GM23338 (cell line): ENCODE measurements around the gene PEX10. TPM values are rescaled to one million over a fixed set of nuclear protein-coding genes. Genes with fewer than 3 reads are reported as not detected.

Experiments used
- ATAC-seq: fragments of 200-7000 bp; cut with Tn5 transposase; 3 replicates; pipeline ENCODE4 v1.9.1; 2020
- DNase-seq: peaks from one replicate; pipeline ENCODE4 v3.0.0-alpha.2; 2015; ENCODE audit warnings: low spot score
- H2AFZ ChIP-seq: fragments of 200-600 bp; sonication (generic); 2 replicates; pipeline ENCODE4 v1.8.0; 2016; ENCODE audit warnings: antibody characterized with exemption, mild to moderate bottlenecking, moderate library complexity
- H3F3A ChIP-seq: fragments of 200-600 bp; sonication (generic); replicated peaks from 2 replicates; pipeline ENCODE4 v1.8.0; 2017; ENCODE audit warnings: antibody characterized with exemption, mixed run types, low read depth
- H3K27ac ChIP-seq: fragments of 200-600 bp; sonication (generic); 2 replicates; pipeline ENCODE4 v1.6.1; 2016; ENCODE audit warnings: low read depth
- H3K27me3 ChIP-seq: fragments of 200-600 bp; sonication (generic); 2 replicates; pipeline ENCODE4 v1.8.0; 2016; ENCODE audit warnings: mild to moderate bottlenecking, mixed run types, moderate library complexity; ENCODE audit not compliant: insufficient read depth
- H3K36me3 ChIP-seq: fragments of 200-600 bp; sonication (generic); 2 replicates; pipeline ENCODE4 v1.8.0; 2016; ENCODE audit warnings: mild to moderate bottlenecking; ENCODE audit not compliant: insufficient read depth
- H3K4me1 ChIP-seq: fragments of 200-600 bp; sonication (generic); 2 replicates; pipeline ENCODE4 v1.8.0; 2016; ENCODE audit warnings: mild to moderate bottlenecking, moderate library complexity; ENCODE audit not compliant: insufficient read depth
- H3K4me2 ChIP-seq: fragments of 200-600 bp; sonication (generic); 2 replicates; pipeline ENCODE4 v1.7.1; 2017; ENCODE audit warnings: mixed run types
- H3K4me3 ChIP-seq: fragments of 200-600 bp; sonication (generic); 2 replicates; pipeline ENCODE4 v1.6.1; 2016; ENCODE audit warnings: mixed run types
- H3K79me2 ChIP-seq: fragments of 200-600 bp; sonication (generic); replicated peaks from 2 replicates; pipeline ENCODE4 v1.8.0; 2017; ENCODE audit warnings: mild to moderate bottlenecking; ENCODE audit not compliant: insufficient read depth
- H3K9me2 ChIP-seq: fragments of 200-600 bp; sonication (generic); 2 replicates; pipeline ENCODE4 v1.8.0; 2017; ENCODE audit not compliant: insufficient read depth
- H4K20me1 ChIP-seq: fragments of 200-600 bp; sonication (generic); replicated peaks from 2 replicates; pipeline ENCODE4 v1.8.0; 2017; ENCODE audit warnings: mild to moderate bottlenecking; ENCODE audit not compliant: insufficient read depth
- H3K27ac Mint-ChIP-seq: 2 replicates; pipeline ENCODE4 v1.8.0; 2020; ENCODE audit warnings: inconsistent platforms, mild to moderate bottlenecking, moderate library complexity, mixed read lengths
- H3K27me3 Mint-ChIP-seq: 3 replicates; pipeline ENCODE4 v1.8.0; 2022; ENCODE audit warnings: low read depth, mild to moderate bottlenecking, moderate library complexity, mixed read lengths, inconsistent platforms; ENCODE audit not compliant: insufficient read depth, poor library complexity
- H3K36me3 Mint-ChIP-seq: 3 replicates; pipeline ENCODE4 v1.8.0; 2021; ENCODE audit warnings: low read depth, mild to moderate bottlenecking, inconsistent platforms, moderate library complexity, mixed read lengths
- H3K4me1 Mint-ChIP-seq: 3 replicates; pipeline ENCODE4 v1.8.0; 2020; ENCODE audit warnings: mild to moderate bottlenecking, inconsistent platforms, mixed read lengths
- H3K4me3 Mint-ChIP-seq: 3 replicates; pipeline ENCODE4 v1.8.0; 2021; ENCODE audit warnings: moderate library complexity, mild to moderate bottlenecking, inconsistent platforms, mixed read lengths
- H3K9me3 Mint-ChIP-seq: 3 replicates; pipeline ENCODE4 v1.8.0; 2020; ENCODE audit warnings: moderate library complexity, mild to moderate bottlenecking, inconsistent platforms, mixed read lengths
- CREB1 ChIP-seq: fragments of 250-450 bp; sonication (Bioruptor Pico); IDR thresholded peaks from 2 replicates; pipeline ENCODE4 v1.5.0; 2020; ENCODE audit warnings: low read depth, mild to moderate bottlenecking, moderate library complexity
- EZH2 ChIP-seq: fragments of 200-600 bp; sonication (generic); IDR thresholded peaks from one replicate; pipeline ENCODE4 v1.8.0; 2017; ENCODE audit warnings: antibody characterized with exemption, mild to moderate bottlenecking, low read depth; ENCODE audit not compliant: unreplicated experiment
- JUNB ChIP-seq: IDR thresholded peaks from one replicate; pipeline ENCODE4 v1.6.1; 2016; ENCODE audit warnings: antibody characterized with exemption; ENCODE audit not compliant: unreplicated experiment
- NANOG ChIP-seq: IDR thresholded peaks from 2 replicates; pipeline ENCODE4 v1.6.1; 2016; ENCODE audit warnings: antibody characterized with exemption, borderline replicate concordance
- POLR2AphosphoS5 ChIP-seq: IDR thresholded peaks from 2 replicates; pipeline ENCODE4 v1.6.1; 2016; ENCODE audit warnings: antibody characterized with exemption, low read depth
- STAT1 ChIP-seq: IDR thresholded peaks from one replicate; pipeline ENCODE4 v1.6.1; 2016; ENCODE audit warnings: antibody characterized with exemption; ENCODE audit not compliant: unreplicated experiment
- ZNF114 ChIP-seq: fragments of 250-450 bp; sonication (Bioruptor Pico); IDR thresholded peaks from 2 replicates; pipeline ENCODE4 v1.5.0; 2020; ENCODE audit warnings: mild to moderate bottlenecking, moderate library complexity
- ZNF331 ChIP-seq: fragments of 250-450 bp; sonication (Bioruptor Pico); IDR thresholded peaks from 2 replicates; pipeline ENCODE4 v1.5.0; 2020; ENCODE audit warnings: low read depth, mild to moderate bottlenecking, moderate library complexity
- polyA plus RNA-seq: library from polyadenylated mRNA; unstranded; fragments of >200 nt; fragmentation: Nextera tagmentation; extraction: Ambion mirVana; gene quantifications from 2 replicates; pipeline ENCODE4 v1.2.1, GENCODE V29; 2016
- total RNA-seq: library from RNA; depleted of rRNA; stranded (reverse); fragments of >200 nt; shearing (Covaris generic); gene quantifications from 2 replicates; pipeline ENCODE4 v1.2.3, GENCODE V29; 2014
- TF ChIP-seq, protein P1 (sequence below), 2 experiments: fragments of 200-600 bp in 1 of 2; sonication (generic) in 1 of 2; conservative IDR thresholded peaks; 2 replicates each; pipeline versions ENCODE4 v1.5.1 to v1.6.1; 2016 to 2017; ENCODE audit warnings: antibody characterized with exemption in 2 of 2, low read depth in 2 of 2, mild to moderate bottlenecking in 2 of 2, moderate library complexity in 1 of 2
- TF ChIP-seq, protein P2 (sequence below): IDR thresholded peaks from one replicate; pipeline ENCODE4 v1.6.1; 2018; ENCODE audit warnings: antibody characterized with exemption; ENCODE audit not compliant: unreplicated experiment
- TF ChIP-seq, protein P3 (sequence below): IDR thresholded peaks from 2 replicates; pipeline ENCODE4 v1.6.1; 2016; ENCODE audit warnings: antibody characterized with exemption

Gene PEX10
- total and polyA plus RNA-seq, 2 experiments from 2014 or later, result 15.0 to 53.9 TPM

DNA sequence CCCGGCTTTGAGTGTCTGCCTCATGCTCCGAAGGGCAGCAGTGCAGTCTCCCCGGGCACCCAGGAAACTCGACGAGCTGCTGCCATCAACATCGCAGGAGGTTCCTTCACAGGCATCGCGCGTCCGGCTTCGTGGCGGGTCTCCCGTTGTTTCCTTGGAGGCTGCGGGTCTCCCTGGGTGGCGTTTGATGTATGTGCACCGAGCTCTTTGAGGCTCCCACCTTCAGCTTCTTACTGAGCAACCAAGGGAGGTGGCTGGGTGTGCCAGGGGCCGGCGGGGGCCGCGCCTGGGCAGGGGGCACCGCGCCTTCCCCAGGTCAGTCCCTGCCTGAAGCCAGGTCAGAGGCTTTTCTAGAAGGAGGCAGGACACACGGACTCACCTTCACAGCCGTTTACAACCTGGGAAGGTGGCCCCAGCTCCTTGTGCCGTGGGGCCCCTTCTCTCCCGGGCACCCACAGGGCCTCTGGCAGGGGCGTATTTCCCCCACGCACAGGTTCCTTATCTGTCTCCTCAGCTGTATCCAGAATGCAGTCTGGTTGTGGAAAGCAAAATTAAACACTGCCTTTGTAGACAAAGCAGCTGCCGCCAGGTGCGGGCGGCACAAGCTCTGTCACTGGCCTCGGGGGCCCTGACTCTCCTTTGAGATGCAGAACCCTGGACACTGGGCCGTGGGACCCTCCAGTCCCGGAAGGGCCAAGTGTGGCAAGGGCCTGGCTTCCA lies 21.7 kb upstream of the PEX10 start:
- Mint-ChIP-seq H3K27me3 (peaks cover 7% of the 10 kb centered on the region), H3K27ac (no peak overlapping the region), H3K4me1 (no peaks in the 10 kb centered on the region), H3K36me3 (no peaks in the 10 kb centered on the region), H3K4me3 (no peak overlapping the region), H3K9me3 (peaks cover 11% of the 10 kb centered on the region; the same call in 2 of the 3 replicates)
- H4K20me1 ChIP-seq, result no peaks in the 10 kb centered on the region
- ATAC-seq (no peak), DNase-seq (no peak)
- no peaks in the 10 kb centered on the region for H3K79me2 ChIP-seq
- H3F3A ChIP-seq, result no peaks in the 10 kb centered on the region
- no peak overlapping the region for H3K4me2 ChIP-seq
- H3K36me3 ChIP-seq, result no peaks in the 10 kb centered on the region
- H3K4me3 ChIP-seq, result no peak overlapping the region
- no peak overlapping the region for H3K27ac ChIP-seq
- no peaks in the 10 kb centered on the region for H3K9me2 ChIP-seq
- no peak overlapping the region for H2AFZ ChIP-seq
- no peaks in the 10 kb centered on the region for H3K4me1 ChIP-seq
- TF ChIP-seq JUNB (no peak), POLR2AphosphoS5 (no peak), STAT1 (no peak), NANOG (no peak), ZNF114 (no peak)
- TF ChIP-seq, protein P1, sequence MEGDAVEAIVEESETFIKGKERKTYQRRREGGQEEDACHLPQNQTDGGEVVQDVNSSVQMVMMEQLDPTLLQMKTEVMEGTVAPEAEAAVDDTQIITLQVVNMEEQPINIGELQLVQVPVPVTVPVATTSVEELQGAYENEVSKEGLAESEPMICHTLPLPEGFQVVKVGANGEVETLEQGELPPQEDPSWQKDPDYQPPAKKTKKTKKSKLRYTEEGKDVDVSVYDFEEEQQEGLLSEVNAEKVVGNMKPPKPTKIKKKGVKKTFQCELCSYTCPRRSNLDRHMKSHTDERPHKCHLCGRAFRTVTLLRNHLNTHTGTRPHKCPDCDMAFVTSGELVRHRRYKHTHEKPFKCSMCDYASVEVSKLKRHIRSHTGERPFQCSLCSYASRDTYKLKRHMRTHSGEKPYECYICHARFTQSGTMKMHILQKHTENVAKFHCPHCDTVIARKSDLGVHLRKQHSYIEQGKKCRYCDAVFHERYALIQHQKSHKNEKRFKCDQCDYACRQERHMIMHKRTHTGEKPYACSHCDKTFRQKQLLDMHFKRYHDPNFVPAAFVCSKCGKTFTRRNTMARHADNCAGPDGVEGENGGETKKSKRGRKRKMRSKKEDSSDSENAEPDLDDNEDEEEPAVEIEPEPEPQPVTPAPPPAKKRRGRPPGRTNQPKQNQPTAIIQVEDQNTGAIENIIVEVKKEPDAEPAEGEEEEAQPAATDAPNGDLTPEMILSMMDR (conservative IDR thresholded peaks at IDR 0.05; ENCODE audit: low read depth in 2 of 2), result no peak
- no peaks in the 10 kb centered on the region for H3K27me3 ChIP-seq

DNA sequence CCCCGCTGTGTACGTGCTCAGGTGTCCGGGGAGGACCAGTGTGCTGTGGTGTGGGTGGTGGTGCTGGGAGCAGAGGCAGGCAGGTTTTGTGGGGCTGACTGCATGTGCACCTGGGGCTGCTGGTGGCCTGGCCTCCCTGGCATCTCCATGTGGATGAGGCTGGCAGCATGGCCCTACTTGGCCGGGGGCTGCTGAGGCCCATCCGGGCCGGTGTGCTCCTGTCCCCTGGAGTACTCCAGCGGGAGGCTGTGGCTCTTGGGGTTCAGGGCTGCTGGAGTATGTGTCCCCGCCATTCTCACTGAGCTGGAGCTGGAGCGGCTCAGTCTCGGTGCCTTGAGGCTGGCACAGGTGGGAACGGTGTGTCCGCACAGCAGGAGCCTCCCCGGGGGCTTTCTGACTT lies 20.8 kb upstream of the PEX10 start:
- Histone ChIP-seq H3K4me3 (no peak overlapping the region), H3K4me1 (no peaks in the 10 kb centered on the region), H3F3A (no peaks in the 10 kb centered on the region), H3K27me3 (no peaks in the 10 kb centered on the region), H4K20me1 (no peaks in the 10 kb centered on the region), H3K9me2 (no peaks in the 10 kb centered on the region), H3K4me2 (no peak overlapping the region), H3K79me2 (no peaks in the 10 kb centered on the region), H3K27ac (no peak overlapping the region), H3K36me3 (no peaks in the 10 kb centered on the region), H2AFZ (no peak overlapping the region)
- ATAC-seq, result no peak
- Mint-ChIP-seq H3K36me3 (no peaks in the 10 kb centered on the region), H3K27ac (no peak overlapping the region), H3K4me1 (no peaks in the 10 kb centered on the region), H3K27me3 (peaks cover 7% of the 10 kb centered on the region), H3K4me3 (no peak overlapping the region), H3K9me3 (peaks cover 12% of the 10 kb centered on the region; the same call in 2 of the 3 replicates)
- DNase-seq, result no peak
- no peak for TF ChIP-seq POLR2AphosphoS5
- no peak for TF ChIP-seq JUNB
- no peak for TF ChIP-seq ZNF114
- no peak for TF ChIP-seq NANOG

DNA sequence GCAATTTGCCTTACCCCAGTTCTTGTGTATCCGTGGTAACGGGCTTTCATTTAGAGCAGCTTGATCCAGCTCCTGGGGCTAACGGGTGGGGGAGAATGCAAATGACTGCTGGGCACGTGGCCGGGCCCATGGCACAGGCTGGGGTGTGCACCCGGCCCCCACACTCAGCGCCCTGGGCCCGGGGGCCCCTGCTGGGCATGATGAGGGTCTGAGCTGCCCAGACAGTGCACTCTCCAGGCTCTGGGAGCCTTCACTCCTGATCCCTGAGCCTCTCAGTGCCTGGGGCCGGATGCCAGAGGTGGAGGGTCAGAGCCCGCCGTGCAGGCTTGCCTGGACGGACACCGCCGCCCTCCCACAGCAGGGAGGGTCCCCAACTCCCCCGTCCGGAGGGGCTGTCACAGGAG lies 20.1 kb upstream of the PEX10 start:
- Mint-ChIP-seq H3K4me3 (no peak overlapping the region), H3K9me3 (peaks cover 12% of the 10 kb centered on the region; the same call in 2 of the 3 replicates), H3K27ac (no peak overlapping the region), H3K27me3 (peaks cover 7% of the 10 kb centered on the region), H3K36me3 (no peaks in the 10 kb centered on the region), H3K4me1 (no peaks in the 10 kb centered on the region)
- H3K36me3 ChIP-seq, result no peaks in the 10 kb centered on the region
- H3F3A ChIP-seq, result no peaks in the 10 kb centered on the region
- ATAC-seq, result no peak
- no peaks in the 10 kb centered on the region for H4K20me1 ChIP-seq
- H3K4me2 ChIP-seq, result no peak overlapping the region
- no peak for DNase-seq
- no peak overlapping the region for H3K4me3 ChIP-seq
- H3K9me2 ChIP-seq, result no peaks in the 10 kb centered on the region
- H2AFZ ChIP-seq, result no peak overlapping the region
- no peak overlapping the region for H3K27ac ChIP-seq
- no peaks in the 10 kb centered on the region for H3K4me1 ChIP-seq
- no peaks in the 10 kb centered on the region for H3K27me3 ChIP-seq
- no peaks in the 10 kb centered on the region for H3K79me2 ChIP-seq
- TF ChIP-seq POLR2AphosphoS5 (no peak), STAT1 (no peak), CREB1 (CRISPR knock-in tag) (no peak), ZNF114 (no peak), ZNF331 (CRISPR knock-in tag) (no peak), EZH2 (no peak)
- TF ChIP-seq, protein P2, sequence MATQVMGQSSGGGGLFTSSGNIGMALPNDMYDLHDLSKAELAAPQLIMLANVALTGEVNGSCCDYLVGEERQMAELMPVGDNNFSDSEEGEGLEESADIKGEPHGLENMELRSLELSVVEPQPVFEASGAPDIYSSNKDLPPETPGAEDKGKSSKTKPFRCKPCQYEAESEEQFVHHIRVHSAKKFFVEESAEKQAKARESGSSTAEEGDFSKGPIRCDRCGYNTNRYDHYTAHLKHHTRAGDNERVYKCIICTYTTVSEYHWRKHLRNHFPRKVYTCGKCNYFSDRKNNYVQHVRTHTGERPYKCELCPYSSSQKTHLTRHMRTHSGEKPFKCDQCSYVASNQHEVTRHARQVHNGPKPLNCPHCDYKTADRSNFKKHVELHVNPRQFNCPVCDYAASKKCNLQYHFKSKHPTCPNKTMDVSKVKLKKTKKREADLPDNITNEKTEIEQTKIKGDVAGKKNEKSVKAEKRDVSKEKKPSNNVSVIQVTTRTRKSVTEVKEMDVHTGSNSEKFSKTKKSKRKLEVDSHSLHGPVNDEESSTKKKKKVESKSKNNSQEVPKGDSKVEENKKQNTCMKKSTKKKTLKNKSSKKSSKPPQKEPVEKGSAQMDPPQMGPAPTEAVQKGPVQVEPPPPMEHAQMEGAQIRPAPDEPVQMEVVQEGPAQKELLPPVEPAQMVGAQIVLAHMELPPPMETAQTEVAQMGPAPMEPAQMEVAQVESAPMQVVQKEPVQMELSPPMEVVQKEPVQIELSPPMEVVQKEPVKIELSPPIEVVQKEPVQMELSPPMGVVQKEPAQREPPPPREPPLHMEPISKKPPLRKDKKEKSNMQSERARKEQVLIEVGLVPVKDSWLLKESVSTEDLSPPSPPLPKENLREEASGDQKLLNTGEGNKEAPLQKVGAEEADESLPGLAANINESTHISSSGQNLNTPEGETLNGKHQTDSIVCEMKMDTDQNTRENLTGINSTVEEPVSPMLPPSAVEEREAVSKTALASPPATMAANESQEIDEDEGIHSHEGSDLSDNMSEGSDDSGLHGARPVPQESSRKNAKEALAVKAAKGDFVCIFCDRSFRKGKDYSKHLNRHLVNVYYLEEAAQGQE, result no peak
- TF ChIP-seq, protein P3, sequence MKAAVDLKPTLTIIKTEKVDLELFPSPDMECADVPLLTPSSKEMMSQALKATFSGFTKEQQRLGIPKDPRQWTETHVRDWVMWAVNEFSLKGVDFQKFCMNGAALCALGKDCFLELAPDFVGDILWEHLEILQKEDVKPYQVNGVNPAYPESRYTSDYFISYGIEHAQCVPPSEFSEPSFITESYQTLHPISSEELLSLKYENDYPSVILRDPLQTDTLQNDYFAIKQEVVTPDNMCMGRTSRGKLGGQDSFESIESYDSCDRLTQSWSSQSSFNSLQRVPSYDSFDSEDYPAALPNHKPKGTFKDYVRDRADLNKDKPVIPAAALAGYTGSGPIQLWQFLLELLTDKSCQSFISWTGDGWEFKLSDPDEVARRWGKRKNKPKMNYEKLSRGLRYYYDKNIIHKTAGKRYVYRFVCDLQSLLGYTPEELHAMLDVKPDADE, result no peak
